HepG2 (cell line): Measurements from ENCODE around the gene RRAS. TPM values are rescaled to one million over a fixed set of nuclear protein-coding genes. Genes with fewer than 3 reads are reported as not detected.
A peak's percentile ranks its signal among the peaks of the same experiment; 100 is the strongest.

ENCODE experiments used
- ELF4 ChIP-seq: sonication (generic); formaldehyde crosslinking; IDR thresholded peaks from 2 replicates; pipeline ENCODE4 v1.5.0; 2020; ENCODE audit warnings: missing genetic modification reagents, mild to moderate bottlenecking, moderate library complexity, borderline replicate concordance
- KDM5A ChIP-seq: fragments of 200-600 bp; sonication (generic); IDR thresholded peaks from 2 replicates; pipeline ENCODE4 v1.7.0; 2018; ENCODE audit warnings: antibody characterized with exemption, mild to moderate bottlenecking, low read length, borderline replicate concordance
- RORA ChIP-seq: sonication (generic); formaldehyde crosslinking; IDR thresholded peaks from 2 replicates; pipeline ENCODE4 v1.5.0; 2020; ENCODE audit warnings: mild to moderate bottlenecking, missing genetic modification reagents, moderate library complexity
- SIX4 ChIP-seq: sonication (generic); formaldehyde crosslinking; IDR thresholded peaks from 2 replicates; pipeline ENCODE4 v1.4.0; 2020; ENCODE audit warnings: missing genetic modification reagents
- TEAD3 ChIP-seq: optimal IDR thresholded peaks from 2 replicates; pipeline ENCODE3; 2016; ENCODE audit warnings: borderline replicate concordance
- ZNF142 ChIP-seq: sonication (generic); formaldehyde crosslinking; IDR thresholded peaks from 2 replicates; pipeline ENCODE4 v1.4.0; 2020; ENCODE audit warnings: missing genetic modification reagents
- ZNF292 ChIP-seq: sonication (generic); formaldehyde crosslinking; IDR thresholded peaks from 2 replicates; pipeline ENCODE4 v1.8.1; 2022; ENCODE audit warnings: mild to moderate bottlenecking, low read depth, missing genetic modification reagents, borderline replicate concordance
- ZNF501 ChIP-seq: sonication (generic); formaldehyde crosslinking; IDR thresholded peaks from 2 replicates; pipeline ENCODE4 v1.5.1; 2020; ENCODE audit warnings: mild to moderate bottlenecking, moderate library complexity, missing genetic modification reagents
- ZNF569 ChIP-seq: sonication (generic); formaldehyde crosslinking; IDR thresholded peaks from 2 replicates; pipeline ENCODE4 v1.5.0; 2020; ENCODE audit warnings: mild to moderate bottlenecking, missing genetic modification reagents, moderate library complexity, borderline replicate concordance
- ZNF75D ChIP-seq: sonication (generic); formaldehyde crosslinking; IDR thresholded peaks from 2 replicates; pipeline ENCODE4 v1.8.1; 2023; ENCODE audit warnings: missing genetic modification reagents, mild to moderate bottlenecking, borderline replicate concordance
- polyA plus RNA-seq, 8 experiments: library from polyadenylated mRNA; depleted of rRNA in 3 of 8; stranded (reverse) in 7 of 8; unstranded in 1 of 8; fragments of >200 nt; fragmentation: Illumina TruSeq in 4 of 8; extraction: Trizol in 4 of 8; gene quantifications; 2 replicates each; pipeline versions ENCODE4 v1.2.1 to v1.2.3, GENCODE V29; 2011 to 2016; ENCODE audit warnings: low read depth in 4 of 8, missing spikeins in 1 of 8, mixed read lengths in 1 of 8; ENCODE audit not compliant: insufficient read depth in 1 of 8
- total RNA-seq, 5 experiments: library from RNA; depleted of rRNA; stranded (reverse); fragments of >200 nt; fragmentation: Illumina TruSeq; extraction: Trizol; gene quantifications; 2 replicates each; pipeline ENCODE4 v1.2.3, GENCODE V29; 2016; ENCODE audit warnings: low read depth in 1 of 5
- TF ChIP-seq, protein P1 (sequence below): sonication (generic); formaldehyde crosslinking; IDR thresholded peaks from 2 replicates; pipeline ENCODE4 v1.5.0; 2020; ENCODE audit warnings: mild to moderate bottlenecking, missing genetic modification reagents, borderline replicate concordance
- TF ChIP-seq, protein P2 (sequence below): sonication (generic); formaldehyde crosslinking; IDR thresholded peaks from 2 replicates; pipeline ENCODE4 v1.5.0; 2020; ENCODE audit warnings: missing genetic modification reagents, mild to moderate bottlenecking, borderline replicate concordance

Gene RRAS
- total and polyA plus RNA-seq, 2 of the 13 experiments (the other 11 are each of a cell fraction or from before 2014, with no cell fraction given): 1.5 to 12.0 TPM

DNA sequence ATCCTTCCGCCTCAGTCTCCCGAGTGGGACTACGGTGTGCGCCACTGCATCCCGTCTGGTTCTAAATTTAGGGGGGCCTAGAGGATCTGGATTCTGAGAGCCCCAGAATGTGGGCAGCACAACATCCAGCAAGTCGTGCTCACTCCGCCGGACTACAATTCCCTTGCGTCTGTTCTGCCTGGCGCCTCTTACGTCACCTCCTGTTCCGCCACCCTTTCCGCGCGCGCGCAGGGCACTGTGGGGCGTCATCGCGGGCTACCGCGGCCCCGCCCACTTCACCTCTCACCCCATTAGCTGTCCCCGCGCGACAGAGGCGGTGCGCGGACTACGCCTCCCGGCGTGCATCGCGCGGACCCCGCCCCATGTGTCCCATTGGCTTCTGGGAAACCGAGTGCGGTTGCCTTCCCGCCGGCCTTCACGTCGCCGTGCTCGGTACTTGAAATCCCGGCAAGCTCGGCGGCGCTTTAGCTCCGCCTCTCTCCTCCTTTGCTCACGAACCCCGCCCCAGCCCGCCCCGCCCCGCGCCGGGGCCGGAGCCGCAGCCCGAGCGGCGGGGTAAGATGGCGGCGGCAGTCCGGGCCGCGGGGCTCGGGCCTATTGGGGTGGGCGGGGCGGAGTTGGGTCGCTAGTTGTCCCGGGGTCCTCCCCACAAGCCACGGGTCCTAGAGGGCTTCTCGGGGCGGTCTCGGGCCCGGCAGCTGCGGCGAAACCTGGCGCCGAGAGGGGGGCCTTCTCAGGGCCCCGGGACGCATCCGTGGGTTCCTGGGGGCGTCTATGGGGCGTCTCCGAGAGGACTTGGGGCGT, 1.9 kb upstream of the RRAS start, which contains the start of gene SCAF1 (continued):
- TF ChIP-seq ZNF75D (CRISPR knock-in tag) (no peak), ZNF142 (CRISPR knock-in tag) (no peak), ZNF292 (CRISPR knock-in tag) (no peak), KDM5A (peak; percentile 59; the same call in 1 of the 2 replicates), ELF4 (CRISPR knock-in tag) (0 out of 2 replicates have a peak, but pooled peaks have one; percentile 30), RORA (CRISPR knock-in tag) (no peak), TEAD3 (peak; percentile 73), ZNF501 (CRISPR knock-in tag) (no peak; the same call in 1 of the 2 replicates), ZNF569 (CRISPR knock-in tag) (no peak; the same call in 1 of the 2 replicates), SIX4 (CRISPR knock-in tag) (0 out of 2 replicates have a peak, but pooled peaks have one; percentile 23)
- TF ChIP-seq, protein P1, sequence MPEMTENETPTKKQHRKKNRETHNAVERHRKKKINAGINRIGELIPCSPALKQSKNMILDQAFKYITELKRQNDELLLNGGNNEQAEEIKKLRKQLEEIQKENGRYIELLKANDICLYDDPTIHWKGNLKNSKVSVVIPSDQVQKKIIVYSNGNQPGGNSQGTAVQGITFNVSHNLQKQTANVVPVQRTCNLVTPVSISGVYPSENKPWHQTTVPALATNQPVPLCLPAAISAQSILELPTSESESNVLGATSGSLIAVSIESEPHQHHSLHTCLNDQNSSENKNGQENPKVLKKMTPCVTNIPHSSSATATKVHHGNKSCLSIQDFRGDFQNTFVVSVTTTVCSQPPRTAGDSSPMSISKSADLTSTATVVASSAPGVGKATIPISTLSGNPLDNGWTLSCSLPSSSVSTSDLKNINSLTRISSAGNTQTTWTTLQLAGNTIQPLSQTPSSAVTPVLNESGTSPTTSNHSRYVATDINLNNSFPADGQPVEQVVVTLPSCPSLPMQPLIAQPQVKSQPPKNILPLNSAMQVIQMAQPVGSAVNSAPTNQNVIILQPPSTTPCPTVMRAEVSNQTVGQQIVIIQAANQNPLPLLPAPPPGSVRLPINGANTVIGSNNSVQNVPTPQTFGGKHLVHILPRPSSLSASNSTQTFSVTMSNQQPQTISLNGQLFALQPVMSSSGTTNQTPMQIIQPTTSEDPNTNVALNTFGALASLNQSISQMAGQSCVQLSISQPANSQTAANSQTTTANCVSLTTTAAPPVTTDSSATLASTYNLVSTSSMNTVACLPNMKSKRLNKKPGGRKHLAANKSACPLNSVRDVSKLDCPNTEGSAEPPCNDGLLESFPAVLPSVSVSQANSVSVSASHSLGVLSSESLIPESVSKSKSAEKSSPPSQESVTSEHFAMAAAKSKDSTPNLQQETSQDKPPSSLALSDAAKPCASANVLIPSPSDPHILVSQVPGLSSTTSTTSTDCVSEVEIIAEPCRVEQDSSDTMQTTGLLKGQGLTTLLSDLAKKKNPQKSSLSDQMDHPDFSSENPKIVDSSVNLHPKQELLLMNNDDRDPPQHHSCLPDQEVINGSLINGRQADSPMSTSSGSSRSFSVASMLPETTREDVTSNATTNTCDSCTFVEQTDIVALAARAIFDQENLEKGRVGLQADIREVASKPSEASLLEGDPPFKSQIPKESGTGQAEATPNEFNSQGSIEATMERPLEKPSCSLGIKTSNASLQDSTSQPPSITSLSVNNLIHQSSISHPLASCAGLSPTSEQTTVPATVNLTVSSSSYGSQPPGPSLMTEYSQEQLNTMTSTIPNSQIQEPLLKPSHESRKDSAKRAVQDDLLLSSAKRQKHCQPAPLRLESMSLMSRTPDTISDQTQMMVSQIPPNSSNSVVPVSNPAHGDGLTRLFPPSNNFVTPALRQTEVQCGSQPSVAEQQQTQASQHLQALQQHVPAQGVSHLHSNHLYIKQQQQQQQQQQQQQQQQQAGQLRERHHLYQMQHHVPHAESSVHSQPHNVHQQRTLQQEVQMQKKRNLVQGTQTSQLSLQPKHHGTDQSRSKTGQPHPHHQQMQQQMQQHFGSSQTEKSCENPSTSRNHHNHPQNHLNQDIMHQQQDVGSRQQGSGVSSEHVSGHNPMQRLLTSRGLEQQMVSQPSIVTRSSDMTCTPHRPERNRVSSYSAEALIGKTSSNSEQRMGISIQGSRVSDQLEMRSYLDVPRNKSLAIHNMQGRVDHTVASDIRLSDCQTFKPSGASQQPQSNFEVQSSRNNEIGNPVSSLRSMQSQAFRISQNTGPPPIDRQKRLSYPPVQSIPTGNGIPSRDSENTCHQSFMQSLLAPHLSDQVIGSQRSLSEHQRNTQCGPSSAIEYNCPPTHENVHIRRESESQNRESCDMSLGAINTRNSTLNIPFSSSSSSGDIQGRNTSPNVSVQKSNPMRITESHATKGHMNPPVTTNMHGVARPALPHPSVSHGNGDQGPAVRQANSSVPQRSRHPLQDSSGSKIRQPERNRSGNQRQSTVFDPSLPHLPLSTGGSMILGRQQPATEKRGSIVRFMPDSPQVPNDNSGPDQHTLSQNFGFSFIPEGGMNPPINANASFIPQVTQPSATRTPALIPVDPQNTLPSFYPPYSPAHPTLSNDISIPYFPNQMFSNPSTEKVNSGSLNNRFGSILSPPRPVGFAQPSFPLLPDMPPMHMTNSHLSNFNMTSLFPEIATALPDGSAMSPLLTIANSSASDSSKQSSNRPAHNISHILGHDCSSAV (CRISPR knock-in tag): no peak
- TF ChIP-seq, protein P2, sequence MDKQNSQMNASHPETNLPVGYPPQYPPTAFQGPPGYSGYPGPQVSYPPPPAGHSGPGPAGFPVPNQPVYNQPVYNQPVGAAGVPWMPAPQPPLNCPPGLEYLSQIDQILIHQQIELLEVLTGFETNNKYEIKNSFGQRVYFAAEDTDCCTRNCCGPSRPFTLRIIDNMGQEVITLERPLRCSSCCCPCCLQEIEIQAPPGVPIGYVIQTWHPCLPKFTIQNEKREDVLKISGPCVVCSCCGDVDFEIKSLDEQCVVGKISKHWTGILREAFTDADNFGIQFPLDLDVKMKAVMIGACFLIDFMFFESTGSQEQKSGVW (CRISPR knock-in tag): no peak
